Dendritic cell treated with granulocyte-macrophage colony-stimulating factor and Interleukin-4, amounts not matched to agents 40 ng/mL and 50 ng/mL, for 4 days (primary cell): ENCODE results near the gene ACTR6.

Experiments used
- H3K27ac Mint-ChIP-seq: one replicate; pipeline ENCODE4 v1.8.0; 2022; ENCODE audit warnings: mild to moderate bottlenecking, mixed read lengths
- H3K27me3 Mint-ChIP-seq: one replicate; pipeline ENCODE4 v1.8.0; 2022; ENCODE audit warnings: mild to moderate bottlenecking, mixed read lengths
- H3K36me3 Mint-ChIP-seq: one replicate; pipeline ENCODE4 v1.8.0; 2022; ENCODE audit warnings: low read depth, mixed read lengths
- H3K4me1 Mint-ChIP-seq: one replicate; pipeline ENCODE4 v1.8.0; 2022; ENCODE audit warnings: low read depth, mixed read lengths
- H3K4me3 Mint-ChIP-seq: one replicate; pipeline ENCODE4 v1.8.0; 2022; ENCODE audit warnings: mild to moderate bottlenecking, moderate library complexity, mixed read lengths
- H3K9me3 Mint-ChIP-seq: one replicate; pipeline ENCODE4 v1.8.0; 2022; ENCODE audit warnings: mixed read lengths
- intact Hi-C: fragments of 100-400 bp; cut with micrococcal nuclease; formaldehyde crosslinking; loops from one replicate; pipeline ENCODE4 v1.15.0; 2022

The ACTR6 gene

DNA sequence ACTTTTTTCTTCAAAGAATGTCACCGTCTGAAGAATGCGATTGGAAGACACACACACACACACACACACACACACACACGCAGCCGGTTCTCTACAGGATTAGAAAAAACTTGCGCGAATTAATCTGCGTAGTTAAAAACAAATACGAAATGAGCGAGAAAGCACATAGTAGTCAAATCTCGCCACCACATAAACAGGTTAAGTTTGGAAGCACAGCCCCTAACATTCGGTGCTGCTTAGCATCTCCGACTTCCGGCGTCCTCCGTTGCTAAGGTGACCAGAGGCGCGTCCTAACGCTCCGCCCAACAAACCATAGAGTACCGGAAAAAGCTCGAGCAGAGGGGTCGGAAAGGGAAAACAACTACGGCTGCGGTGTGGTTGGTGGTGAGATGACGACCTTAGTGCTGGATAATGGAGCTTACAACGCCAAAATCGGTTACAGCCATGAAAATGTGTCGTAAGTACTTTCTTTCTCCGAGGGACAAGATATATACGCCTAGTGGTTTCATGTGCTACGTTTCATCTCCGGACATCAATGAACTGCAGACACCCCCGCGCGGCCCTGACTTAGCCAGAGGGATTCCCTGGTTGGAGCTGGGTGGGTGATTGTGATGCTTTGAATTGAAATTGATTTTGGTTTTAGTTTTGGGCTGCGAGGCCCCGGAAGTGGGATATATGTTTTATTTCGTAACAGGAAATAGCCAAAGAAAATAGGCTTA lies at the start of gene ACTR6:
Gene ACTR6, plus strand, starts transcription at position 353 of the 719 bp plus-strand sequence. Its CDS starts 37 bp downstream, at position 390.
- intact Hi-C loops: loop anchor here (2.0 to 5.0 kb wide), 2 partner anchors 58 to 66 kb away; partner anchors contain the start of genes BLTP3B, DEPDC4 and SCYL2
- Mint-ChIP-seq H3K36me3 (peaks cover 20% of the 10 kb centered on the region), H3K4me3 (peak within 1 kb of the TSS; percentile 90), H3K27me3 (peaks cover 11% of the 10 kb centered on the region), H3K9me3 (no peaks in the 10 kb centered on the region), H3K27ac (peak within 1 kb of the TSS; percentile 93), H3K4me1 (peaks cover 13% of the 10 kb centered on the region)

DNA sequence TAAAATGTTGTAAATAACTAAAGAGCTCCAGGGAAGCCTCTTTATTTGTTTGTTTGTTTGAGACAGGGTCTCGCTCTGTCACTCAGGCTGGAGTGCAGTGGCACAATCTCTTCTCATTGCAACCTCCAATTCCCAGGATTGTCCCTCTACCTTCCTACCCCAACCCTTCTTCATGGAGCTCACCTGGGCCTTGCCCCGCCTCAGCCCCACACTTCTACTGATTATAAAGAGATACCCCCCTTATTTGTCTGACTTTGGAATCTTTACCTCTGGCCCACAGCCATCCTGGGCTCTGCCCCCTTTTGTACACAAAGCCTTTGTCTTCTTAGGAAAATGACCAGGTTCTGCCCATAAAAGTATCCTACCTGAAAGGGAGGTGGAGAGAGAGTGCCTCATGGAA lies 48.8 kb upstream of the ACTR6 start:
- Mint-ChIP-seq H3K4me1 (peaks cover 6% of the 10 kb centered on the region), H3K27ac (no peak overlapping the region), H3K4me3 (no peak overlapping the region), H3K36me3 (peaks cover 6% of the 10 kb centered on the region), H3K27me3 (no peaks in the 10 kb centered on the region), H3K9me3 (no peaks in the 10 kb centered on the region)
- intact Hi-C loops: no loop called here

DNA sequence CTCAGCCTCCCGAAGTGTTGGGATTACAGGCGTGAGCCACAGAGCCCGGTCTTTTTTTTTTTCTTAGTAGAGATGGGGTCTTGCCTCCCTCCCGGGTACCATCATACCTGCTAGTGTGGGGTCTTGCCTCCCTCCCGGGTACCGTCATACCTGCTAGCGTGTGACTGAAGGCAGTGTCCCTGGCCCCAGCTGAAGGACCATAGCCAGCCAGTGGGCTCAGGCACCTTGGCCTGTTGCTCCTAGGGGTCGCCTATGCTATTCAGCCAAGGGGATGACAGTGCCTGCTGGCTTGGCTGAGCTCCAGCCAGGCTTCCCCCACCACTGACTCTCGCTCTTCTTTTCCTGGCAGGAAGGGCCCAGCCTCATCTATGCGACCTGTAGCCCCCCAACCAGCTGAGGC lies 47.5 kb upstream of the ACTR6 start:
- H3K9me3 Mint-ChIP-seq: no peaks in the 10 kb centered on the region
- peaks cover 6% of the 10 kb centered on the region for H3K36me3 Mint-ChIP-seq
- no peak overlapping the region for H3K27ac Mint-ChIP-seq
- intact Hi-C loops: no loop called here
- no peaks in the 10 kb centered on the region for H3K27me3 Mint-ChIP-seq
- no peak overlapping the region for H3K4me3 Mint-ChIP-seq
- peaks cover 6% of the 10 kb centered on the region for H3K4me1 Mint-ChIP-seq

DNA sequence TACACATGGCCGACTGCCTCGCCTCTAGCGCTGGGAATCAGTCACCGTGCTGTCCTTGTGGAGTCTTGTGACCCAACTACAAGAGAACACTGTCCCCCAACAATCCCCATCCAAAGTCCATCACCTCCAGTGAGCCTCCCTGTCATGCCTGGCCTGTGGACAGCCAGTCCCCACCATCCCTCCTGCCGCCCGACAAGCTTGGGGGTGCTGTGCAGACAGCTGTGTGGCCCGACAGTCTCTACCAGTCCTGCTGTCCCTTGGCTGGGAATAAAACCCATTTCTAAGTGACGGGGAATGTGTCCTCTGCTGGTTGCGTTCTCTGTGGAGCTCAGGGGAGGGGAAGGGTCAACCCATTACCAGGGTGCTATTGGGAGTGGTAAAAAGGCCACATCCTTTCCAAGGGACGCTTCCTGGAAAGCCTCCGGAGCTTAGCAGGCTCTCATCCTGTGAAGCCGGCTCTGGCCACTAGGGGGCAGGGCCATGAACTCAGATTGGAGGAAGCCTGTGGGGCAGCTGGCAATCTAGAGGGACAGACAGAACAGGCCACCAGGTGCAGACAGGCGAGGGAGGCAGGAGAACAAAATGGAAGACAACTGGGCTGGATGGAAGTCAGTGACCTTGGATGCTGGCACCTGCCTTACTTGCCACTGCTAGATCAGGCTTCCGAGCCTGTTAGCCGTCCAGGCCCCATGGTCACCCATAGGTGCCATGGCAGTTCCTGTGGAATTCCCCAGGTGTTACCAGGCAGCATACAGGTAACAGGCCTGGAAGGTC lies 46.0 kb upstream of the ACTR6 start:
- Mint-ChIP-seq H3K4me1 (peaks cover 6% of the 10 kb centered on the region), H3K27ac (no peak overlapping the region)
- intact Hi-C loops: no loop called here

DNA sequence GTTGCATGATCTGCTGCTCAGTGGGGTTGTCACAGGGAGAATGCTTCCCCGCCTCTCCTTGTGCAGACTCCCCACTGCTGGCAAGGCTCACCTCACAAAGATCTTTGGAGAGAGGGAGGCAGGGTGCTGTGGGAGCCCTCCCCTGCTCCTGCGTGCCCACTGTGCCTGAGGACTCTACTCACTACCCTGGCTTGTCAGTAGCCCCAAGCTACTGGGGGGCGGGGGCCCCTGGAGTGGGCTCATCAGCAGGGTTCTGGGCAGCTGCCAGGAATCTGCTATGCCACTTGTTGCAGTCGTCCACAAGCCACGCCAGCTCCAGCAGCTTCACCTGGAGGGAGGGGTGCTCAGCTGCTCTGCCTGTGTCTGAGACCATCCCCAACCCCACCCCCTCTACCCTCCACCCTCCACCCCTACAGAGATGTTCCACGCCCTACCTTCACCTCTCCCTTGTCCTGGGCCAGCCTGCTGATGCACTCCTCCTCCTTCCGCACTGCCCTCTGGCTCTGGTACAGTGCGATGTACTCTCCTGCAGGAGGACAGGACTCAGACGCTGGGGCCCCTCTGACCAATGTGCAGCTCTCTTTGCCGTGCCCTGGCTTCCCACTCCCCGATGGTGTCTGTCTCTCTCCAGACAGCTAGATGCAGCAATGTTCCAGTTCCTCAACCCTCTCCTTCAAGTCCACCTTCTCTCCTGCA lies 43.7 kb upstream of the ACTR6 start:
- Mint-ChIP-seq H3K36me3 (no peaks in the 10 kb centered on the region), H3K4me3 (no peak overlapping the region), H3K27ac (no peak overlapping the region), H3K27me3 (no peaks in the 10 kb centered on the region), H3K4me1 (peaks cover 6% of the 10 kb centered on the region), H3K9me3 (no peaks in the 10 kb centered on the region)
- intact Hi-C loops: no loop called here

More for the DNA sequence above, 46.0 kb upstream of the ACTR6 start:
- Mint-ChIP-seq H3K9me3 (no peaks in the 10 kb centered on the region), H3K27me3 (no peaks in the 10 kb centered on the region), H3K36me3 (peaks cover 6% of the 10 kb centered on the region), H3K4me3 (no peak overlapping the region)

DNA sequence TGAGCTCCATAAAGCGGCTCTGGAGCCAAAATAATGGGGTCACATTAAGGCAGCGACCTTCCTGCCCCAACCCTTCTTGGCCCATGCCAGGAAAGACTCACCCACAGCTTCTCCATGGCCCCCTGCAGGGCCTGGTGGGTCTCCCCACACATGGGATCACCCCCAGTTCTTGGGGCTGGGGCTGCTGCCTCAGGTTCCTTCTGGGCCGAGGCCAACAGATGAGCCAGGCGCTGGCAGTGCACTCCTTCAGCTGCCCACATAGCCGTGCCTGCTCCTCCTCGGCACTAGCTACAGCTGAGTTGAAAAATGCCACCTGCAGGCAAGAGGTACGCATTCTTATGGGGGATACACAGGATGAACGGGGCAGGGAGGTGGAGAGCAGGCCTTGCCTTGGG lies 43.2 kb upstream of the ACTR6 start:
- H3K36me3 Mint-ChIP-seq: no peaks in the 10 kb centered on the region
- intact Hi-C loops: no loop called here
- H3K4me1 Mint-ChIP-seq: peaks cover 6% of the 10 kb centered on the region
- H3K4me3 Mint-ChIP-seq: no peak overlapping the region
- no peak overlapping the region for H3K27ac Mint-ChIP-seq
- no peaks in the 10 kb centered on the region for H3K9me3 Mint-ChIP-seq
- no peaks in the 10 kb centered on the region for H3K27me3 Mint-ChIP-seq

DNA sequence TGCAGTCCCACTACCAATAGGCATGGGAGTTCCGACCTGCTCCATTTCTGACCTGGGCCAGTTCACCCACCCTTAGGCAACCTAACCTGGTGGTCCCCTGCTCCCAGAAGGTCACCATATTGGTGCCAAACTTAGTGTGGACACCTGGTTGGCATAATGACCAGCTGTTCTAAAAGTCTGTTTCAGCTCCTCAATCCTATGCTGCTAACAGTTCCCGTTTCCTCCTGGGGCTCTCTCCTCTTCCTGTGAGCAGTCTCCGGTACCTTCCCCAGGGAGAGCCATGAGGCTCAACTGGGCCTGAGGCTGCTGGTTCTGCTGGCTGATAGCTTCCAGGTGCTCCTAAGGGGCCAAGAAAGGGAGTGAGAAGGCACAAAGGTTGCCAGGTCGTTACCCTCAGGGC lies 42.1 kb upstream of the ACTR6 start:
- no peak overlapping the region for H3K4me3 Mint-ChIP-seq
- no peaks in the 10 kb centered on the region for H3K36me3 Mint-ChIP-seq
- no peaks in the 10 kb centered on the region for H3K9me3 Mint-ChIP-seq
- intact Hi-C loops: no loop called here
- no peaks in the 10 kb centered on the region for H3K27me3 Mint-ChIP-seq
- H3K27ac Mint-ChIP-seq: no peak overlapping the region
- peaks cover 7% of the 10 kb centered on the region for H3K4me1 Mint-ChIP-seq

DNA sequence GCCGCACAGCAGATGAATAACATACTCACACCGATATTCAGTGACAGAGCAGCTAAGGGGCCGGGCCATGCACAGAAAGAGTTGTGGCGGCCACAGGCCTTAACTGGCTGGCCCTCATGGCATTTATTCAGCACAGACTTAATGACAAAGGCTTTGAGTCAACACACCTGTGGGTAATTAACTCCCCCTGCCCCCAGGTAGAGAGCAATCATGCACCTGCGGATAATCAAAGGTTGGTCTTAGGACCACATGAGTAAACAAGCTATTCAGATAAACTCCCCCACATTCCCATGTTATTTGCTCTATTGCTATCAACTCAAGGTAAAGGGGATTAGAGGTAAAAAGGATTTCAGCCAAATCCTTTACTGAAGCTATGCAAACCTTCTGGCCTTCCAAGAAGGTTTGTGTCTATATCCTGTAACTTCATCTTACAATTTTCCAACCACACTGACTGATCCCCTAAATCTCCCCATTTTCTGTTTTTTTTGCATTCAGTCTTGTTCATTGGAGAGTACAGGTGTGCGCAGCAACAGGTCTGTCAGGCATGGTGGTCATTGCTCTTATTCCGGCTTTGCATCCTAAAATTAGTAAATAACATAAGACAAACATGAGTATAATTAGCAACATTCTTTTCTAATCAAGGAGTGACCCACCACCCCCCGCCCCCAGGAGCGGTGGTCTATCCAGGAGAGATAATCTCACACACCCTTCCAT lies 41.1 kb upstream of the ACTR6 start:
- Mint-ChIP-seq H3K4me1 (peaks cover 13% of the 10 kb centered on the region), H3K4me3 (no peak overlapping the region), H3K36me3 (no peaks in the 10 kb centered on the region), H3K27me3 (no peaks in the 10 kb centered on the region), H3K27ac (no peak overlapping the region), H3K9me3 (no peaks in the 10 kb centered on the region)
- intact Hi-C loops: no loop called here

DNA sequence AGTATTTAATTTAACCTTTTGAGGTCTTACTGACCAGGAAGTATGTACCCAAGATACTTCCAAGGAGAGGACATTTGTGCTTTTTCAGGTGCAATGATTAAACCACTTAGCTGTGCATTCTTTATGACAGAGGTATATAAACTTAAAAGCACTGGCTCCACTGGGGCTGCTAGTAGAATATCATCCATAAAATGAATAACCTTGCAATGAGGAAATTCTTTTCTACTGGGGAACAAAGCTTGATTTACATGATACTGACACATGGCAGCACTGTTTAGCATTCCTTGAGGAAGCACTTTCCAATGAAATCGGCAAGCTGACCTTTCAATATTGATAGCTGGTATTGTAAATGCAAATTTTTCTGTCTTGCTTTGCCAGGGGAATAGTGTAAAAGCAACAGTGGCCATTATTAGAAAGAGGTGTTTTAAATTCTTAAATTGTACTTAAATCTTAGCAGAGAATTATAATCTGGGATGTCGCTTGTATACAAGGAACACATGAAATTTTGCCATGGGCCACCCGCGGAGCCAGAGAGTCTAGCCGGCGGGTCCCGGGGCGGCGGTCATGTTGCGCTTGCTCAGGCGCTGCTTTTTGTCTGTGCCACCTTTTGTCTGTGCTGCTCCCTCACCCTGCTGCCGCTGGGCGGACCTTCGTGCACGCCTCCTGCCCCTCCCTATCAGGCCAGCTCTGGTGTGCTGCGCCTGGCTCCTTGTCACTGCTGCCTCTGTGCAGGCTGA lies 37.0 kb upstream of the ACTR6 start:
- Mint-ChIP-seq H3K4me3 (peak overlapping the region; percentile 71), H3K4me1 (peaks cover 10% of the 10 kb centered on the region), H3K36me3 (no peaks in the 10 kb centered on the region), H3K9me3 (no peaks in the 10 kb centered on the region), H3K27ac (peak overlapping the region; percentile 40), H3K27me3 (no peaks in the 10 kb centered on the region)
- intact Hi-C loops: no loop called here

DNA sequence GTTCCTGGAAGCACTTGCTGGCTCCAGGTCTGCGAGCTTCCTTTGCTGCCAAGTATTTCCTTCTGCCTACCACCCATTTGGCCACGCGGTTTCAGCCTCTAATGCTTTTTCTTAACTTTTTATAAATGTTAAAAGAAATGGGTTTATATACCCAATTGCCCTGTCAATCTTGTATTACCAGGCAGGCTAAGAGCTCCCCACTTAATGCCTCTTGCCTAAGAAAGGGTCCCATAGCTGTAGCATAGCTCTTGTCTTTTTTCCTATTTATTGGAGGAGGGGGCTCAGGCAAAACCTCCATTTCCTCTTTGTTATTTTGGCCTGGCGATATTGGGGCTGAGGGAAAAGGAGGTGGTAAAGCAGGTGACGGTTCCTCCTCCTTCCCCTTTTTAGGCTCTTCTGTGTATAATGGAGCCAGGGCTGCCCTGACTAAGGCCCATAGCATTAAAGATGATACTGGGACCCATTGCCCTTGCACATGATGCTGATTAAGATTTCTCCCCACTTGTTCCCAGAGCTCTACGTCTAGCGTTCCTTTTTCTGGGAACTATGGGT lies 36.4 kb upstream of the ACTR6 start:
- Mint-ChIP-seq H3K27me3 (no peaks in the 10 kb centered on the region), H3K36me3 (no peaks in the 10 kb centered on the region), H3K4me1 (peaks cover 10% of the 10 kb centered on the region), H3K9me3 (no peaks in the 10 kb centered on the region), H3K4me3 (peak overlapping the region; percentile 71), H3K27ac (peak overlapping the region; percentile 40)
- intact Hi-C loops: no loop called here

DNA sequence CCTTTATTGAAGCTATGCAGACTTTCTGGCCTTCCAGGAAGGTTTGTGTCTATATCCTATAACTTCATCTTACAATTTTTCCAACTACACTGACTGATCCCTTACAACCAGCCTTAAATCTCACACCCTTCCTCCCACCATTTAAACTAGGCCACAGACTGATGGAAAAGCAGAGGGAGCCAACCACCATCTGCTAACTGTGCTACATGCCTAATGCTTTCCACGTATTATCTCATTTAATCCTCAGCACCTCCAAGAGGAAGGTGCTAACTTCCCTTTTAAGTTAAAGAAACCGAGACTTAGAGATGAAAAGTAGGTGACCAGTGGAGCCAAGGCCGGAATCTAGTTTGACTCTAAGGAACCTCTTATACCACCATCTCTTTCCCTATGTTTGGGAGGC lies 35.3 kb upstream of the ACTR6 start:
- Mint-ChIP-seq H3K4me3 (no peak overlapping the region), H3K27ac (no peak overlapping the region), H3K36me3 (no peaks in the 10 kb centered on the region), H3K27me3 (no peaks in the 10 kb centered on the region), H3K4me1 (peaks cover 10% of the 10 kb centered on the region), H3K9me3 (no peaks in the 10 kb centered on the region)
- intact Hi-C loops: no loop called here

DNA sequence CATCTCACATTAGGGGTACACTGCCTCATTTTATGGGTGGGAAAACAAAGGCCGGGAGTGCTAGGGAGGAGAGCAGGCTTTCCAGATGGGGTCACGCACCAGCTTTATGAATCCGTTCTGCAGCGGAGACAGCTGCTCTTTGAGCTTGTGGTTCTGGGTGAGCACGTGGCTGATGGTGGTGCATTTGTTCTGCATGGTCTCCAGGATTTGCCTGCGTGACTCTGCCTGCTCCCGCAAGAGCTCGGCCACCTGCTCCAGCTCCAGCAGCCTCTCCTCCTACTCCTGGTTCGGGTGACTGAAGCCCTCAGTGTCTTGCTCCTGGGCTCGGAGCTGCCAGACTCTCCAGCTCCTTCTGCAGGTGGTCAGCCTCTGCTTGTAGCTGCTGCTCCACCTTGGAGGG lies 34.4 kb upstream of the ACTR6 start:
- H3K4me1 Mint-ChIP-seq: peaks cover 10% of the 10 kb centered on the region
- intact Hi-C loops: no loop called here
- no peaks in the 10 kb centered on the region for H3K9me3 Mint-ChIP-seq
- no peaks in the 10 kb centered on the region for H3K27me3 Mint-ChIP-seq
- no peaks in the 10 kb centered on the region for H3K36me3 Mint-ChIP-seq
- no peak overlapping the region for H3K27ac Mint-ChIP-seq
- no peak overlapping the region for H3K4me3 Mint-ChIP-seq

DNA sequence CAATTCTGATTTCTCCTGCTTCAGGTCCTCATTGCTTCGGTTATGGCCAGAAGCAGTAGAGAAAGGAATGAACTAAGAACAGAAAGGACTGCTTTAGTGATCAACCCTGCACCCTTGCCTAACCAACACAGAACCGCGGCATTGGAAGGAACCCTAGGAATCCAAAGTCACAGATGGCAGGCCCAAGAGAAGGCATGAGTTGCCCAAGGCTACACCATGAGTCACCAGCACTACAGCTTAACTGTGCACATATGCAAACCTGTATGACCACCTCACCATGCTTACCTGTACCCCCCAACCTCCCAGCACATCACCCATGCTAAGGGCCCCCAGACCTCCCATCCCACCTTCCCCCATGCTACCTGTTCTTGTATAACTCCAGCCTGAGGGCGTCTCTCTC lies 32.1 kb upstream of the ACTR6 start:
- H3K4me3 Mint-ChIP-seq: no peak overlapping the region
- intact Hi-C loops: no loop called here
- H3K36me3 Mint-ChIP-seq: no peaks in the 10 kb centered on the region
- no peaks in the 10 kb centered on the region for H3K27me3 Mint-ChIP-seq
- H3K4me1 Mint-ChIP-seq: peaks cover 10% of the 10 kb centered on the region
- no peak overlapping the region for H3K27ac Mint-ChIP-seq
- no peaks in the 10 kb centered on the region for H3K9me3 Mint-ChIP-seq
